Effector memory CD8-positive, alpha-beta T cell (primary cell): Measurements from ENCODE around the gene IL6ST.
A peak's percentile ranks its signal among the peaks of the same experiment; 100 is the strongest.

Experiments
- ATAC-seq: fragments of 150-1000 bp; cut with Tn5 transposase; replicated peaks from 2 replicates; pipeline ENCODE4 v1.10.0; 2021; ENCODE audit warnings: mild to moderate bottlenecking, moderate library complexity
- DNase-seq, 3 experiments: peaks; one replicate each; pipeline ENCODE4 v3.0.0; 2021
- H3K27ac Mint-ChIP-seq, 2 donors: one replicate each; pipeline ENCODE4 v1.8.0; 2022; ENCODE audit warnings: mild to moderate bottlenecking in 2 of 2, mixed read lengths in 2 of 2, moderate library complexity in 2 of 2
- H3K27me3 Mint-ChIP-seq, 2 donors: one replicate each; pipeline ENCODE4 v1.8.0; 2022; ENCODE audit warnings: mixed read lengths in 2 of 2
- H3K36me3 Mint-ChIP-seq: one replicate; pipeline ENCODE4 v1.8.0; 2022; ENCODE audit warnings: mild to moderate bottlenecking, moderate library complexity, mixed read lengths; ENCODE audit not compliant: insufficient read depth
- H3K4me1 Mint-ChIP-seq, 2 donors: one replicate each; pipeline ENCODE4 v1.8.0; 2022; ENCODE audit warnings: low read depth in 2 of 2, mixed read lengths in 2 of 2
- H3K4me3 Mint-ChIP-seq, 2 donors: one replicate each; pipeline ENCODE4 v1.8.0; 2022; ENCODE audit warnings: mild to moderate bottlenecking in 2 of 2, mixed read lengths in 2 of 2, moderate library complexity in 2 of 2
- H3K9me3 Mint-ChIP-seq, 2 donors: one replicate each; pipeline ENCODE4 v1.8.0; 2022; ENCODE audit warnings: mixed read lengths in 2 of 2

The IL6ST gene

GRCh38 chr5:55932700-55933099 is 62.1 kb downstream of the IL6ST start:
- peaks cover 0 to 8% of the 10 kb centered on the region in 2 donors for H3K27me3 Mint-ChIP-seq
- H3K36me3 Mint-ChIP-seq, result no peaks in the 10 kb centered on the region
- H3K4me3 Mint-ChIP-seq, result no peak overlapping the region
- ATAC-seq, result no peak
- no peaks in the 10 kb centered on the region for H3K9me3 Mint-ChIP-seq
- no peaks in the 10 kb centered on the region for H3K4me1 Mint-ChIP-seq
- DNase-seq, result no peak
- H3K27ac Mint-ChIP-seq, result no peak overlapping the region

GRCh38 chr5:55929020-55929799 is 65.6 kb downstream of the IL6ST start:
- no peak for ATAC-seq
- Mint-ChIP-seq H3K27me3 (peaks cover 0 to 13% of the 10 kb centered on the region in 2 donors), H3K9me3 (no peaks in the 10 kb centered on the region), H3K4me3 (no peak overlapping the region), H3K36me3 (no peaks in the 10 kb centered on the region), H3K27ac (no peak overlapping the region), H3K4me1 (no peaks in the 10 kb centered on the region)
- no peak for DNase-seq

- H3K4me1 Mint-ChIP-seq, result peaks cover 7 to 10% of the 10 kb centered on the region in 2 donors
- no peaks in the 10 kb centered on the region for H3K36me3 Mint-ChIP-seq
- peaks cover 0 to 21% of the 10 kb centered on the region in 2 donors for H3K27me3 Mint-ChIP-seq
- no peak for ATAC-seq
- H3K27ac Mint-ChIP-seq, result no peak overlapping the region
- no peaks in the 10 kb centered on the region for H3K9me3 Mint-ChIP-seq
- DNase-seq, result no peak
- no peak overlapping the region for H3K4me3 Mint-ChIP-seq
These were observed 66.7 kb downstream of the IL6ST start for GRCh38 chr5:55927861-55928655.

GRCh38 chr5:55926476-55926875 is 68.3 kb downstream of the IL6ST start:
- ATAC-seq (no peak), DNase-seq (no peak)
- H3K4me3 Mint-ChIP-seq, result no peak overlapping the region
- H3K27ac Mint-ChIP-seq, result no peak overlapping the region
- H3K27me3 Mint-ChIP-seq, result peaks cover 0 to 21% of the 10 kb centered on the region in 2 donors
- H3K36me3 Mint-ChIP-seq, result no peaks in the 10 kb centered on the region
- H3K9me3 Mint-ChIP-seq, result no peaks in the 10 kb centered on the region
- H3K4me1 Mint-ChIP-seq, result peaks cover 9 to 15% of the 10 kb centered on the region in 2 donors

- ATAC-seq (no peak), DNase-seq (no peak)
- H3K4me3 Mint-ChIP-seq, result no peak overlapping the region
- no peaks in the 10 kb centered on the region for H3K9me3 Mint-ChIP-seq
- peaks cover 0 to 21% of the 10 kb centered on the region in 2 donors for H3K27me3 Mint-ChIP-seq
- H3K36me3 Mint-ChIP-seq, result no peaks in the 10 kb centered on the region
- H3K27ac Mint-ChIP-seq, result no peak overlapping the region
- peaks cover 9 to 15% of the 10 kb centered on the region in 2 donors for H3K4me1 Mint-ChIP-seq
These were observed 69.1 kb downstream of the IL6ST start for GRCh38 chr5:55925712-55926111.

- no peak for DNase-seq
- Mint-ChIP-seq H3K9me3 (no peaks in the 10 kb centered on the region), H3K4me3 (no peak overlapping the region), H3K36me3 (no peaks in the 10 kb centered on the region), H3K4me1 (peaks cover 9 to 15% of the 10 kb centered on the region in 2 donors), H3K27ac (peak overlapping the region in 1 of 2 donors; percentile 31), H3K27me3 (peaks cover 0 to 21% of the 10 kb centered on the region in 2 donors)
- no peak for ATAC-seq
These were observed 69.6 kb downstream of the IL6ST start for GRCh38 chr5:55925181-55925580.

- no peak for ATAC-seq
- Mint-ChIP-seq H3K9me3 (no peaks in the 10 kb centered on the region), H3K4me1 (peaks cover 9 to 15% of the 10 kb centered on the region in 2 donors), H3K4me3 (peak overlapping the region in 1 of 2 donors; percentile 29), H3K27me3 (peaks cover 0 to 16% of the 10 kb centered on the region in 2 donors), H3K36me3 (no peaks in the 10 kb centered on the region), H3K27ac (peak overlapping the region in 1 of 2 donors; percentile 31)
- DNase-seq, result no peak
These were observed 70.0 kb downstream of the IL6ST start for GRCh38 chr5:55924744-55925143.

- Mint-ChIP-seq H3K36me3 (no peaks in the 10 kb centered on the region), H3K27ac (peak overlapping the region; percentile 87 to 90), H3K4me3 (peak overlapping the region; percentile 85 to 87), H3K27me3 (peaks cover 0 to 13% of the 10 kb centered on the region in 2 donors), H3K9me3 (no peaks in the 10 kb centered on the region), H3K4me1 (peaks cover 13 to 15% of the 10 kb centered on the region in 2 donors)
- peak; percentile 9 for ATAC-seq
- DNase-seq, result no peak
These were observed 70.8 kb downstream of the IL6ST start for GRCh38 chr5:55923865-55924500.

- H3K36me3 Mint-ChIP-seq, result no peaks in the 10 kb centered on the region
- no peaks in the 10 kb centered on the region for H3K9me3 Mint-ChIP-seq
- peak overlapping the region; percentile 87 to 90 for H3K27ac Mint-ChIP-seq
- H3K4me3 Mint-ChIP-seq, result peak overlapping the region; percentile 85 to 87
- DNase-seq (peak; percentile 14 to 27 (median 16)), ATAC-seq (peak; percentile 87)
- H3K4me1 Mint-ChIP-seq, result peaks cover 13 to 15% of the 10 kb centered on the region in 2 donors
- peaks cover 0 to 13% of the 10 kb centered on the region in 2 donors for H3K27me3 Mint-ChIP-seq
These were observed 71.5 kb downstream of the IL6ST start for GRCh38 chr5:55923177-55923771.

- ATAC-seq (no peak), DNase-seq (no peak)
- no peaks in the 10 kb centered on the region for H3K9me3 Mint-ChIP-seq
- no peak overlapping the region for H3K27ac Mint-ChIP-seq
- H3K36me3 Mint-ChIP-seq, result no peaks in the 10 kb centered on the region
- peaks cover 13 to 15% of the 10 kb centered on the region in 2 donors for H3K4me1 Mint-ChIP-seq
- H3K4me3 Mint-ChIP-seq, result no peak overlapping the region
- peaks cover 0 to 13% of the 10 kb centered on the region in 2 donors for H3K27me3 Mint-ChIP-seq
These were observed 73.1 kb downstream of the IL6ST start for GRCh38 chr5:55921617-55922016.

GRCh38 chr5:55920784-55921183 is 74.0 kb downstream of the IL6ST start:
- H3K4me3 Mint-ChIP-seq, result no peak overlapping the region
- no peak for ATAC-seq
- no peaks in the 10 kb centered on the region for H3K36me3 Mint-ChIP-seq
- no peak for DNase-seq
- no peaks in the 10 kb centered on the region for H3K9me3 Mint-ChIP-seq
- no peak overlapping the region for H3K27ac Mint-ChIP-seq
- H3K4me1 Mint-ChIP-seq, result peaks cover 13 to 15% of the 10 kb centered on the region in 2 donors
- H3K27me3 Mint-ChIP-seq, result peaks cover 0 to 13% of the 10 kb centered on the region in 2 donors

- no peaks in the 10 kb centered on the region for H3K9me3 Mint-ChIP-seq
- H3K27me3 Mint-ChIP-seq, result peaks cover 0 to 12% of the 10 kb centered on the region in 2 donors
- no peak overlapping the region for H3K27ac Mint-ChIP-seq
- DNase-seq (no peak), ATAC-seq (no peak)
- no peak overlapping the region for H3K4me3 Mint-ChIP-seq
- H3K4me1 Mint-ChIP-seq, result peaks cover 13 to 15% of the 10 kb centered on the region in 2 donors
- no peaks in the 10 kb centered on the region for H3K36me3 Mint-ChIP-seq
These were observed 75.1 kb downstream of the IL6ST start for GRCh38 chr5:55919625-55920024.
